GM12878 (cell line): Measurements from ENCODE around the gene GSG1. TPM values are rescaled to one million over a fixed set of nuclear protein-coding genes. Genes with fewer than 3 reads are reported as not detected.

Experiments
- ATAC-seq: fragments of 200-7000 bp; cut with Tn5 transposase; 3 replicates; pipeline ENCODE4 v1.9.1; 2020; ENCODE audit warnings: mild to moderate bottlenecking, moderate library complexity
- BruUV-seq: library from RNA; stranded (reverse); fragments of 400-500 nt; replicated peaks from 2 replicates; lab custom pipeline; 2021; lab: Mats Ljungman, UMichigan
- CTCF ChIA-PET: fragments of 300-600 bp; sonication (Branson Sonifier 250); formaldehyde crosslinking; extraction: SDS; loops from one replicate; lab custom pipeline; 2021; ENCODE audit warnings: inconsistent platforms; lab: Yijun Ruan, JAX
- POLR2A ChIA-PET: fragments of 350-600 bp; formaldehyde crosslinking; extraction: SDS; loops from one replicate; lab custom pipeline; 2021; ENCODE audit warnings: inconsistent platforms; lab: Charles Lee
- RAD21 ChIA-PET: fragments of 300-600 bp; sonication (Branson Sonifier 250); formaldehyde crosslinking; loops from one replicate; lab custom pipeline; 2023; ENCODE audit warnings: antibody characterized with exemption; ENCODE audit not compliant: unreplicated experiment; lab: Charles Lee
- SMC1A ChIA-PET: fragments of 300-600 bp; sonication (Branson Sonifier 250); formaldehyde crosslinking; loops from one replicate; lab custom pipeline; 2023; ENCODE audit not compliant: unreplicated experiment, uncharacterized antibody; lab: Charles Lee
- DNase-seq: peaks from one replicate; pipeline ENCODE4 v3.0.0-alpha.2; 2011; ENCODE audit warnings: low read depth, low spot score
- FAIRE-seq: peaks from 3 replicates; lab custom pipeline; 2011; peaks lifted over from hg19 to GRCh38; lab: Jason Lieb, UNC
- H2AFZ ChIP-seq: 2 replicates; pipeline ENCODE4 v1.6.0; 2011; ENCODE audit warnings: low read depth, low read length, control low read depth; ENCODE audit not compliant: control insufficient read depth
- H3K27ac ChIP-seq: 2 replicates; pipeline ENCODE4 v1.5.1; 2011; ENCODE audit warnings: control low read depth; ENCODE audit not compliant: control insufficient read depth, insufficient read depth
- H3K27me3 ChIP-seq, 2 experiments: replicated peaks in 1 of 2; 2 replicates each; pipeline versions ENCODE4 v1.6.0 to v1.6.1; 2011; ENCODE audit warnings: low read length in 1 of 2; ENCODE audit not compliant: control insufficient read depth in 2 of 2, insufficient read depth in 2 of 2
- H3K36me3 ChIP-seq, 2 experiments: 2 replicates each; pipeline ENCODE4 v1.5.1; 2011; ENCODE audit warnings: low read length in 1 of 2; ENCODE audit not compliant: control insufficient read depth in 2 of 2, insufficient read depth in 2 of 2
- H3K4me1 ChIP-seq: 2 replicates; pipeline ENCODE4 v1.6.1; 2011; ENCODE audit warnings: mild to moderate bottlenecking, low read length, moderate library complexity, mixed read lengths; ENCODE audit not compliant: control insufficient read depth, insufficient read depth
- H3K4me2 ChIP-seq: 2 replicates; pipeline ENCODE4 v1.6.0; 2011; ENCODE audit warnings: control low read depth; ENCODE audit not compliant: control insufficient read depth, insufficient read depth
- H3K4me3 ChIP-seq: fragments of 200-600 bp; sonication (generic); 2 replicates; pipeline ENCODE4 v1.5.1; 2016
- H3K79me2 ChIP-seq: 2 replicates; pipeline ENCODE4 v1.6.0; 2011; ENCODE audit warnings: low read length; ENCODE audit not compliant: control insufficient read depth, insufficient read depth
- H3K9ac ChIP-seq: 2 replicates; pipeline ENCODE4 v1.8.0; 2011; ENCODE audit warnings: low read length, control low read depth, mixed read lengths; ENCODE audit not compliant: control insufficient read depth, insufficient read depth
- H3K9me3 ChIP-seq: replicated peaks from 3 replicates; pipeline ENCODE4 v1.5.1; 2011; ENCODE audit warnings: mild to moderate bottlenecking, low read length; ENCODE audit not compliant: control insufficient read depth, insufficient read depth
- H4K20me1 ChIP-seq: 2 replicates; pipeline ENCODE4 v1.6.0; 2011; ENCODE audit not compliant: control insufficient read depth, insufficient read depth
- BMI1 ChIP-seq: fragments of 450-650 bp; IDR thresholded peaks from 2 replicates; pipeline ENCODE4 v1.6.1; 2016; ENCODE audit warnings: mild to moderate bottlenecking, moderate library complexity, borderline replicate concordance
- CEBPB ChIP-seq, 2 experiments: fragments of 150-350 bp in 1 of 2; IDR thresholded peaks; 2 replicates each; pipeline ENCODE4 v1.6.1; 2012 to 2014; ENCODE audit warnings: low read depth in 2 of 2, low read length in 2 of 2, borderline replicate concordance in 1 of 2, inconsistent platforms in 1 of 2
- EED ChIP-seq: sonication (generic); IDR thresholded peaks from 2 replicates; pipeline ENCODE4 v1.6.1; 2016; ENCODE audit warnings: antibody characterized with exemption, low read depth
- FOXK2 ChIP-seq: fragments of 450-650 bp; IDR thresholded peaks from 2 replicates; pipeline ENCODE4 v1.6.1; 2017; ENCODE audit warnings: mild to moderate bottlenecking, moderate library complexity
- HDAC2 ChIP-seq: fragments of 200-600 bp; sonication (generic); IDR thresholded peaks from 2 replicates; pipeline ENCODE4 v1.6.1; 2017
- JUND ChIP-seq: IDR thresholded peaks from 2 replicates; pipeline ENCODE4 v1.6.1; 2012; ENCODE audit warnings: low read depth, mild to moderate bottlenecking, low read length, improper control_type of control experiment, moderate library complexity
- MTA2 ChIP-seq: fragments of 450-650 bp; IDR thresholded peaks from 2 replicates; pipeline ENCODE4 v1.6.1; 2016; ENCODE audit warnings: low read depth, mild to moderate bottlenecking, moderate library complexity
- RCOR1 ChIP-seq: conservative IDR thresholded peaks from 2 replicates; pipeline ENCODE4 v1.6.1; 2012; ENCODE audit warnings: low read depth, low read length, improper control_type of control experiment
- STAT3 ChIP-seq: IDR thresholded peaks from 2 replicates; pipeline ENCODE4 v1.6.1; 2011; ENCODE audit warnings: low read depth, low read length, improper control_type of control experiment
- TBL1XR1 ChIP-seq: IDR thresholded peaks from 2 replicates; pipeline ENCODE4 v1.6.1; 2012; ENCODE audit warnings: low read depth, low read length, improper control_type of control experiment
- TCF12 ChIP-seq: IDR thresholded peaks from 2 replicates; pipeline ENCODE4 v1.6.1; 2011; ENCODE audit warnings: low read depth, mild to moderate bottlenecking, low read length
- ZNF384 ChIP-seq: IDR thresholded peaks from 2 replicates; pipeline ENCODE4 v1.6.1; 2012; ENCODE audit warnings: low read depth, mild to moderate bottlenecking, low read length, improper control_type of control experiment, borderline replicate concordance
- ZZZ3 ChIP-seq: IDR thresholded peaks from 2 replicates; pipeline ENCODE4 v1.6.1; 2011; ENCODE audit warnings: low read depth; ENCODE audit not compliant: control insufficient read depth, insufficient read length
- WGBS: methylation state at CpG from one replicate; pipeline ENCODE4 v1.1.6; 2016; ENCODE audit warnings: low lambda C conversion rate; ENCODE audit not compliant: insufficient replicate concordance, insufficient coverage; ENCODE audit errors: missing lambda C conversion rate; 5-methylcytosine and 5-hydroxymethylcytosine counted together
- in situ Hi-C: fragments of 300-500 bp; cut with MboI; formaldehyde crosslinking; loops from 9 replicates; pipeline ENCODE4 v1.14.3; 2018; ENCODE audit warnings: mixed read lengths
- intact Hi-C: fragments of 100-400 bp; cut with micrococcal nuclease; formaldehyde crosslinking; loops from one replicate; pipeline ENCODE4 v1.14.2; 2022; ENCODE audit not compliant: unreplicated experiment
- polyA plus RNA-seq, 11 experiments: library from polyadenylated mRNA; depleted of rRNA in 4 of 11; unstranded in 6 of 11; stranded (reverse) in 5 of 11; fragments of >200 nt; fragmentation: Nextera tagmentation in 4 of 11; fragmentation: Illumina TruSeq in 1 of 11; extraction: Ambion mirVana in 4 of 11; extraction: Trizol in 1 of 11; gene quantifications; 1 replicate in 1 of 11; 2 replicates in 10 of 11; pipeline versions ENCODE4 v1.2.1 to v1.2.3, GENCODE V29; 2011 to 2016; ENCODE audit warnings: inconsistent platforms in 2 of 11, missing spikeins in 2 of 11, low read depth in 1 of 11
- total RNA-seq, 4 experiments: library from RNA; depleted of rRNA in 3 of 4; stranded (reverse); fragments of >200 nt in 3 of 4; fragmentation: Illumina TruSeq in 1 of 4; extraction: Trizol in 1 of 4; gene quantifications; 2 replicates each; pipeline versions ENCODE4 v1.2.1 to v1.2.3, GENCODE V29; 2013 to 2021
- TF ChIP-seq, protein P1 (sequence below): fragments of 450-650 bp; IDR thresholded peaks from 2 replicates; pipeline ENCODE4 v1.6.1; 2017; ENCODE audit warnings: borderline replicate concordance

The GSG1 gene
- total and polyA plus RNA-seq, 10 of the 15 experiments (the other 5 are each of a cell fraction or from before 2014, with no cell fraction given) = not detected

DNA sequence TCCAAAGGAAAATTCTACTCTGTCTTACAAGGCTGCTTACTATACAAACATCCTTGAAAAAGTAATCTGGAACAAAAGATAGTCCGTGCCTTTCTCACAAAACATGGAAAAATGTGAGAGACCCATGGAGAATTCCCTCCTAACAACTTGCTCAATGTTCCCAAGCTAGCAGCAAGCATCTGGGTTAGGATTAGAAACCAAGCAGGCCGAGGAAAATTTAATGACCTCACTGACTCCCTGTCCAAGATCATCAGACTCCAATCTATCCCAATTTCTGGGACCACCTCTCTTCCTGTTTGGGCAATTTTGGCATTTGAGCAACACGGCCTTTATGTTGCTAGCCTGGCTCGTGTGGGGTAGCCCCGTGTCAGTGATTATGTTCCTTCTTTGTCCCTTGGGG lies 18.1 kb upstream of the GSG1 start:
- no peaks in the 10 kb centered on the region for H3K36me3 ChIP-seq
- H3K9me3 ChIP-seq = no peaks in the 10 kb centered on the region
- no peak overlapping the region for H3K4me2 ChIP-seq
- in situ Hi-C loops = no loop called here
- H3K4me3 ChIP-seq = no peak overlapping the region
- BruUV-seq = no TSS peak
- no peak overlapping the region for H3K9ac ChIP-seq
- FAIRE-seq (no peak), ATAC-seq (no peak), DNase-seq (no peak)
- ChIA-PET POLR2A (no interaction called here), CTCF (no interaction called here), SMC1A (no interaction called here), RAD21 (no interaction called here)
- H3K4me1 ChIP-seq = no peaks in the 10 kb centered on the region
- 13% methylated on average over 5 of the region's 5 CpGs for WGBS
- H3K79me2 ChIP-seq = no peaks in the 10 kb centered on the region
- intact Hi-C loops = no loop called here
- H3K27ac ChIP-seq = no peak overlapping the region
- TF ChIP-seq MTA2 = no peak
- no peak for TF ChIP-seq EED
- TF ChIP-seq CEBPB (IDR thresholded peaks at IDR 0.05; ENCODE audit: borderline replicate concordance in 1 of 2, low read depth in 2 of 2, low read length in 2 of 2) = no peak
- no peak for TF ChIP-seq ZNF384
- no peak for TF ChIP-seq FOXK2
- TF ChIP-seq JUND = no peak
- TF ChIP-seq TCF12 = no peak
- TF ChIP-seq, protein P1, sequence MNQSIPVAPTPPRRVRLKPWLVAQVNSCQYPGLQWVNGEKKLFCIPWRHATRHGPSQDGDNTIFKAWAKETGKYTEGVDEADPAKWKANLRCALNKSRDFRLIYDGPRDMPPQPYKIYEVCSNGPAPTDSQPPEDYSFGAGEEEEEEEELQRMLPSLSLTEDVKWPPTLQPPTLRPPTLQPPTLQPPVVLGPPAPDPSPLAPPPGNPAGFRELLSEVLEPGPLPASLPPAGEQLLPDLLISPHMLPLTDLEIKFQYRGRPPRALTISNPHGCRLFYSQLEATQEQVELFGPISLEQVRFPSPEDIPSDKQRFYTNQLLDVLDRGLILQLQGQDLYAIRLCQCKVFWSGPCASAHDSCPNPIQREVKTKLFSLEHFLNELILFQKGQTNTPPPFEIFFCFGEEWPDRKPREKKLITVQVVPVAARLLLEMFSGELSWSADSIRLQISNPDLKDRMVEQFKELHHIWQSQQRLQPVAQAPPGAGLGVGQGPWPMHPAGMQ = no peak
- no peak for TF ChIP-seq STAT3
- TF ChIP-seq HDAC2 = no peak
- TF ChIP-seq BMI1 = no peak
- no peak for TF ChIP-seq RCOR1
- TF ChIP-seq ZZZ3 = no peak
- TF ChIP-seq TBL1XR1 = no peak
- H3K27me3 ChIP-seq = peaks cover 2 to 4% of the 10 kb centered on the region in 2 experiments; a peak in 1 of 4 replicates
- no peaks in the 10 kb centered on the region; the same call in 1 of the 2 replicates for H4K20me1 ChIP-seq
- no peak overlapping the region for H2AFZ ChIP-seq
